Smooth muscle cell (in vitro differentiated cells): ENCODE data around the gene VSIG10L2. TPM values are rescaled to one million over a fixed set of nuclear protein-coding genes. Genes with fewer than 3 reads are reported as not detected.

ENCODE experiments used
- DNase-seq: peaks from one replicate; lab custom pipeline; 2025; ENCODE audit not compliant: unreplicated experiment; lab: John Stamatoyannopoulos, UW
- H2AFZ ChIP-seq: fragments of 200-600 bp; sonication (generic); 2 replicates; pipeline ENCODE4 v1.6.0; 2016; ENCODE audit warnings: antibody characterized with exemption, low read depth, mild to moderate bottlenecking
- H3F3A ChIP-seq: fragments of 200-600 bp; sonication (generic); 2 replicates; pipeline ENCODE4 v1.6.0; 2017; ENCODE audit warnings: antibody characterized with exemption, low read depth
- H3K27ac ChIP-seq: fragments of 200-600 bp; sonication (generic); 2 replicates; pipeline ENCODE4 v1.5.1; 2016; ENCODE audit warnings: low read depth, mild to moderate bottlenecking
- H3K27me3 ChIP-seq: fragments of 200-600 bp; sonication (generic); 2 replicates; pipeline ENCODE4 v1.6.1; 2016; ENCODE audit warnings: low read depth, mild to moderate bottlenecking
- H3K36me3 ChIP-seq: fragments of 200-600 bp; sonication (generic); 2 replicates; pipeline ENCODE4 v1.5.1; 2016; ENCODE audit warnings: low read depth
- H3K4me1 ChIP-seq: fragments of 200-600 bp; sonication (generic); 2 replicates; pipeline ENCODE4 v1.5.1; 2016; ENCODE audit warnings: low read depth
- H3K4me2 ChIP-seq: fragments of 200-600 bp; sonication (generic); 2 replicates; pipeline ENCODE4 v1.6.0; 2016; ENCODE audit warnings: mild to moderate bottlenecking
- H3K4me3 ChIP-seq: fragments of 200-600 bp; sonication (generic); 2 replicates; pipeline ENCODE4 v1.5.1; 2016; ENCODE audit warnings: mild to moderate bottlenecking
- H3K79me2 ChIP-seq: fragments of 200-600 bp; sonication (generic); 2 replicates; pipeline ENCODE4 v1.6.0; 2016; ENCODE audit warnings: low read depth, mild to moderate bottlenecking
- H3K9ac ChIP-seq: fragments of 200-600 bp; sonication (generic); 2 replicates; pipeline ENCODE4 v1.6.0; 2016; ENCODE audit warnings: low read depth
- H3K9me3 ChIP-seq: fragments of 200-600 bp; sonication (generic); replicated peaks from 2 replicates; pipeline ENCODE4 v1.5.1; 2016; ENCODE audit warnings: low read depth
- H4K20me1 ChIP-seq: fragments of 200-600 bp; sonication (generic); 2 replicates; pipeline ENCODE4 v1.6.0; 2016; ENCODE audit warnings: low read depth
- WGBS: methylation state at CpG from one replicate; pipeline ENCODE4 v1.1.7; 2016; ENCODE audit warnings: low lambda C conversion rate; 5-methylcytosine and 5-hydroxymethylcytosine counted together
- polyA plus RNA-seq: library from polyadenylated mRNA; unstranded; fragments of >200 nt; fragmentation: Nextera tagmentation; extraction: Ambion mirVana; gene quantifications from 2 replicates; pipeline ENCODE4 v1.2.1, GENCODE V29; 2016
- total RNA-seq: library from RNA; depleted of rRNA; stranded (reverse); fragments of >200 nt; gene quantifications from 2 replicates; pipeline ENCODE4 v1.2.3, GENCODE V29; 2014
- TF ChIP-seq, protein P1 (sequence below): fragments of 200-600 bp; sonication (generic); IDR thresholded peaks from 2 replicates; pipeline ENCODE4 v1.5.1; 2017; ENCODE audit warnings: borderline replicate concordance, mild to moderate bottlenecking, antibody characterized with exemption; ENCODE audit not compliant: insufficient read depth, poor library complexity, severe bottlenecking

The VSIG10L2 gene
- total and polyA plus RNA-seq, 2 experiments from 2014 or later = not detected

DNA sequence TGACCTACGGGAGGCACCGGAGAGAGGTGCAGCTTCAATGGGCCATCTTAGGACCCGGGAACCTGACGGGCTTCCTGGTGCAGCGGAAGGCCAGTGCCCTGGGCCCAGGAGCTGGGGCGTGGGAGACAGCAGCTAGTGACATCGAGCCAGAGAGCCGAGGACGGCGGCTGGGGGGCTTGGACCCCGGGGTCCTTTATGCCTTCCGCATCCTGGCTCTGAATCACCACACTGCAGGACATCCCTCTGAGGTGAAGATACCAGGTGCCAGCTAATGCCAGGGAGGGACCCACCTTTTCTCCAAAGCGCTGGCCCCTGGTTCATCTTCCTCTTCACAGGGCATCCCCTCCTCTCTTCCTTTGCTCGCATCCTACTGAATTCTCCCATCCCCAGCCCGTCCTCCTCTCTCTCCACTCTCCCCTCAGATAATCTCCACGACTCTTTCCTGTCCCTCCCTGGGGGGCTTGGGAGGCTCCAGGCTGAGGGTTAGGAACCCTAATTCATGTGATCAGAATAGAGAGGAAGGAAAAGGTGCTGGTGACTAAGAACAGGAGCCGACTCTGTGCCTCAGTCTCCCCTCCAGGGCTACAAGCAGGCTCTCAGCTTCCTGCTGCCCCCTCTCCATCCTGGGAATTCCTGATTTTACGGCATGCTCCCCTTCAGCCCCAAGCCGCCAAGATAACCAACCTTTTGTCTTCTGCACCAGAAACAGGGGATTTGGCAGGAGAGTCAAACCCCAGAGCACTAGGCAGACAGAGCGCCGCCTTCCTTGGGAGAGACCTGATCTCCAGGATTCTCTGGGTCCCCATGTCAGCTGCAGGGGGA is 8.5 kb downstream of the VSIG10L2 start:
- H3K4me1 ChIP-seq = no peaks in the 10 kb centered on the region
- WGBS = 93% methylated on average over 21 of the region's 21 CpGs
- TF ChIP-seq, protein P1, sequence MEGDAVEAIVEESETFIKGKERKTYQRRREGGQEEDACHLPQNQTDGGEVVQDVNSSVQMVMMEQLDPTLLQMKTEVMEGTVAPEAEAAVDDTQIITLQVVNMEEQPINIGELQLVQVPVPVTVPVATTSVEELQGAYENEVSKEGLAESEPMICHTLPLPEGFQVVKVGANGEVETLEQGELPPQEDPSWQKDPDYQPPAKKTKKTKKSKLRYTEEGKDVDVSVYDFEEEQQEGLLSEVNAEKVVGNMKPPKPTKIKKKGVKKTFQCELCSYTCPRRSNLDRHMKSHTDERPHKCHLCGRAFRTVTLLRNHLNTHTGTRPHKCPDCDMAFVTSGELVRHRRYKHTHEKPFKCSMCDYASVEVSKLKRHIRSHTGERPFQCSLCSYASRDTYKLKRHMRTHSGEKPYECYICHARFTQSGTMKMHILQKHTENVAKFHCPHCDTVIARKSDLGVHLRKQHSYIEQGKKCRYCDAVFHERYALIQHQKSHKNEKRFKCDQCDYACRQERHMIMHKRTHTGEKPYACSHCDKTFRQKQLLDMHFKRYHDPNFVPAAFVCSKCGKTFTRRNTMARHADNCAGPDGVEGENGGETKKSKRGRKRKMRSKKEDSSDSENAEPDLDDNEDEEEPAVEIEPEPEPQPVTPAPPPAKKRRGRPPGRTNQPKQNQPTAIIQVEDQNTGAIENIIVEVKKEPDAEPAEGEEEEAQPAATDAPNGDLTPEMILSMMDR = no peak

DNA sequence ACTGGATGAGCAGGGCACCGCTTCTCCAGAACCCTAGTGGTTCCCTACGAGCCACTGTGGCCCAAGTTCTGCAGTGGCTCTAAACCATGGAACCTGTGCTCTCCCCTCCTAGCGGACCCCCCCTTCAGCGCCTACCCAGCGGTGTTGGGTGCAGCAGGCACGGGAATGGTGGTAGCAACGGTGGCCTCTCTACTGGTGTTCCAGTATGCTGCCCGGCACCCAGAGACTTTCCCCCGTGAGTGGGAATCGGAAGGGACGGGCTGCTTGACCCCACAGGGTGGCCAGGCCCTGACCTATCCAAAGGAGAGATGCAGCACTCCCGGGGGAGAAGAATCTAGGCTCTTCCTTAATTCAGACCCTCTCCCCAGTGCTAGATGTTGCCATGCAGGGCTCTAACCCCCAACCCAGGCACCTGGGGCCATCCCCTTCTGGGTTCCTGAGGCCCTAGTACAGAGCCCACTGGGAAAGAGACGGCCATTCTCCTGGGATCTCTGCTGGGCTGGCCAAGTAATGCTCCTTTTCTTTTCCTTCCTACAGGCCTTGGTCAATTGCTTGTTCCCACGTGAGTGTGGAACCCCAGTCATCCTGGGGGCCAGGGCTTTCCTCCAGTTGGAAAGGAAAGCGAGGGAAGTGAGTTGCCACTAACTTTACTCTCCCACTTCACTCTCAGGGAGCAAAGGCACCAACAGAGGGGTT is 9.2 kb downstream of the VSIG10L2 start:
- Histone ChIP-seq H4K20me1 (no peaks in the 10 kb centered on the region), H3K79me2 (no peaks in the 10 kb centered on the region), H3K9me3 (no peaks in the 10 kb centered on the region), H2AFZ (no peak overlapping the region), H3K27me3 (no peaks in the 10 kb centered on the region), H3F3A (no peaks in the 10 kb centered on the region), H3K9ac (no peak overlapping the region), H3K4me1 (no peaks in the 10 kb centered on the region), H3K27ac (no peak overlapping the region), H3K36me3 (no peaks in the 10 kb centered on the region), H3K4me3 (no peak overlapping the region), H3K4me2 (no peak overlapping the region)
- DNase-seq = no peak
- WGBS = 96% methylated on average over 15 of the region's 15 CpGs
- TF ChIP-seq, protein P1 = no peak

More for the DNA sequence above, 8.5 kb downstream of the VSIG10L2 start:
- Histone ChIP-seq H3K27ac (no peak overlapping the region), H3K9me3 (no peaks in the 10 kb centered on the region), H4K20me1 (no peaks in the 10 kb centered on the region), H3K36me3 (no peaks in the 10 kb centered on the region), H2AFZ (no peak overlapping the region), H3F3A (no peaks in the 10 kb centered on the region), H3K4me3 (no peak overlapping the region), H3K9ac (no peak overlapping the region), H3K79me2 (no peaks in the 10 kb centered on the region), H3K27me3 (no peaks in the 10 kb centered on the region), H3K4me2 (no peak overlapping the region)
- no peak for DNase-seq

- Histone ChIP-seq H3K4me1 (no peaks in the 10 kb centered on the region), H3K4me3 (no peak overlapping the region), H3K36me3 (no peaks in the 10 kb centered on the region), H3K9me3 (no peaks in the 10 kb centered on the region), H3K27ac (no peak overlapping the region), H4K20me1 (no peaks in the 10 kb centered on the region), H2AFZ (no peak overlapping the region), H3F3A (no peaks in the 10 kb centered on the region), H3K27me3 (no peaks in the 10 kb centered on the region), H3K79me2 (no peaks in the 10 kb centered on the region), H3K9ac (no peak overlapping the region), H3K4me2 (no peak overlapping the region)
- TF ChIP-seq, protein P1 = no peak
- WGBS = 97% methylated on average over 2 of the region's 2 CpGs
- DNase-seq = no peak
These were observed 10.0 kb downstream of the VSIG10L2 start for GRCh38 chr11:125955856-125956255.
